Gastroesophageal sphincter (tissue), 3 donors: ENCODE data around the gene KIF22.
"Not testable (repeated sequence)": the region's sequence is repeated elsewhere in the genome, so short reads cannot be mapped to it uniquely, and the experiment has no call there.

Experiments
- EP300 ChIP-seq: sonication (generic); formaldehyde crosslinking; IDR thresholded peaks from one replicate; pipeline ENCODE4 v1.6.1; 2017; ENCODE audit warnings: antibody characterized with exemption, mild to moderate bottlenecking
- POLR2A ChIP-seq, 2 donors: fragments of 450-650 bp; IDR thresholded peaks; one replicate each; pipeline ENCODE4 v1.6.1; 2017; ENCODE audit warnings: antibody characterized with exemption in 2 of 2, mild to moderate bottlenecking in 2 of 2, moderate library complexity in 1 of 2
- TF ChIP-seq, protein P1 (sequence below), 4 experiments: fragments of 200-600 bp in 2 of 4; fragments of 450-650 bp in 2 of 4; sonication (generic) in 1 of 4; IDR thresholded peaks; one replicate each; pipeline ENCODE4 v1.5.1; 2017 to 2019; ENCODE audit warnings: antibody characterized with exemption in 4 of 4, mild to moderate bottlenecking in 2 of 4, moderate library complexity in 2 of 4

DNA sequence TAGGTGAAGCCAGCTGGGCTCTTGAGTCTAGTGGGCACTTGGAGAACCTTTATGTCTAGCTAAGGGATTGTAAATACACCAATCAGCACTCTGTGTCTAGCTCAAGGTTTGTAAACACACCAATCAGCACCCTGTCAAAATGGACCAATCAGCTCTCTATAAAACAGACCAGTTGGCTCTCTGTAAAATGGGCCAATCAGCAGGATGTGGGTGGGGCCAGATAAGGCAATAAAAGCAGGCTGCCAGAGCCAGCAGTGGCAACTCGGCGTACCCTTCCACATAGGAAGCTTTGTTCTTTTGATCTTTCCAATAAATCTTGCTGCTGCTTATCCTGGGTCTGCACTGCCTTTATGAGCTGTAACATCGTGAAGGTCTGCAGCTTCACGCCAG is 41.8 kb upstream of the KIF22 start:
- TF ChIP-seq POLR2A (IDR thresholded peaks at IDR 0.05); EP300: not testable (repeated sequence)
- TF ChIP-seq, protein P1, sequence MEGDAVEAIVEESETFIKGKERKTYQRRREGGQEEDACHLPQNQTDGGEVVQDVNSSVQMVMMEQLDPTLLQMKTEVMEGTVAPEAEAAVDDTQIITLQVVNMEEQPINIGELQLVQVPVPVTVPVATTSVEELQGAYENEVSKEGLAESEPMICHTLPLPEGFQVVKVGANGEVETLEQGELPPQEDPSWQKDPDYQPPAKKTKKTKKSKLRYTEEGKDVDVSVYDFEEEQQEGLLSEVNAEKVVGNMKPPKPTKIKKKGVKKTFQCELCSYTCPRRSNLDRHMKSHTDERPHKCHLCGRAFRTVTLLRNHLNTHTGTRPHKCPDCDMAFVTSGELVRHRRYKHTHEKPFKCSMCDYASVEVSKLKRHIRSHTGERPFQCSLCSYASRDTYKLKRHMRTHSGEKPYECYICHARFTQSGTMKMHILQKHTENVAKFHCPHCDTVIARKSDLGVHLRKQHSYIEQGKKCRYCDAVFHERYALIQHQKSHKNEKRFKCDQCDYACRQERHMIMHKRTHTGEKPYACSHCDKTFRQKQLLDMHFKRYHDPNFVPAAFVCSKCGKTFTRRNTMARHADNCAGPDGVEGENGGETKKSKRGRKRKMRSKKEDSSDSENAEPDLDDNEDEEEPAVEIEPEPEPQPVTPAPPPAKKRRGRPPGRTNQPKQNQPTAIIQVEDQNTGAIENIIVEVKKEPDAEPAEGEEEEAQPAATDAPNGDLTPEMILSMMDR (IDR thresholded peaks at IDR 0.05), result not testable (repeated sequence)
